Heart right ventricle (tissue), 16 donors: Measurements from ENCODE around the gene APOM. TPM values are rescaled to one million over a fixed set of nuclear protein-coding genes. Genes with fewer than 3 reads are reported as not detected.

Experiments used
- ATAC-seq, 8 donors: fragments of 200-7000 bp; cut with Tn5 transposase; one replicate each; pipeline ENCODE4 v1.9.1; 2020; ENCODE audit warnings: mild to moderate bottlenecking in 8 of 8, moderate library complexity in 8 of 8, moderate number of reproducible peaks in 1 of 8
- DNase-seq, 2 donors: peaks; one replicate each; pipeline ENCODE4 v3.0.0-alpha.2; 2020
- H3K27ac ChIP-seq, 10 donors: fragments of 200-600 bp; sonication (generic) in 2 of 10; one replicate each; pipeline versions ENCODE4 v1.5.0 to v1.8.0; 2020 to 2022; ENCODE audit warnings: mild to moderate bottlenecking in 3 of 10
- H3K27me3 ChIP-seq, 7 donors: fragments of 200-600 bp; one replicate each; pipeline ENCODE4 v1.8.0; 2021 to 2022; ENCODE audit warnings: mild to moderate bottlenecking in 2 of 7
- H3K36me3 ChIP-seq, 9 donors: fragments of 200-600 bp; sonication (generic) in 1 of 9; one replicate each; pipeline versions ENCODE4 v1.5.0 to v1.8.0; 2020 to 2022; ENCODE audit warnings: mild to moderate bottlenecking in 2 of 9
- H3K4me1 ChIP-seq, 9 donors: fragments of 200-600 bp; sonication (generic) in 1 of 9; one replicate each; pipeline versions ENCODE4 v1.5.0 to v1.8.0; 2020 to 2022; ENCODE audit warnings: mild to moderate bottlenecking in 4 of 9
- H3K4me3 ChIP-seq, 10 donors: fragments of 200-600 bp; sonication (generic) in 2 of 10; one replicate each; pipeline versions ENCODE4 v1.5.0 to v1.8.0; 2020 to 2022; ENCODE audit warnings: mild to moderate bottlenecking in 7 of 10, moderate library complexity in 2 of 10
- H3K9me3 ChIP-seq, 11 donors: fragments of 200-600 bp in 10 of 11; sonication (generic) in 2 of 11; one replicate each; pipeline versions ENCODE4 v1.5.0 to v1.8.0; 2013 to 2022; ENCODE audit warnings: mild to moderate bottlenecking in 2 of 11, control low read depth in 1 of 11, moderate library complexity in 1 of 11
- CTCF ChIP-seq, 9 donors: fragments of 200-600 bp; sonication (generic) in 2 of 9; IDR thresholded peaks; one replicate each; pipeline versions ENCODE4 v1.5.0 to v1.8.0; 2021 to 2022; ENCODE audit warnings: antibody characterized with exemption in 9 of 9, mild to moderate bottlenecking in 5 of 9, moderate library complexity in 1 of 9
- WGBS, 2 donors: extraction: QIAGEN DNeasy Blood & Tissue Kit; methylation state at CpG; one replicate each; pipeline ENCODE4 v1.1.7; 2013; ENCODE audit warnings: inconsistent platforms in 1 of 2; 5-methylcytosine and 5-hydroxymethylcytosine counted together
- intact Hi-C, 10 donors: fragments of 100-400 bp; cut with DNase I; formaldehyde crosslinking; loops; one replicate each; pipeline versions ENCODE4 v1.11.1 to v1.14.2; 2022
- polyA plus RNA-seq, 2 donors: library from polyadenylated mRNA; stranded (reverse); fragments of 200-250 nt; gene quantifications; one replicate each; pipeline ENCODE4 v1.2.3, GENCODE V29; 2013
- total RNA-seq, 10 donors: library from RNA; stranded (reverse); fragmentation: NEBNext Ultra II Directional in 3 of 10; extraction: Animal tissue kit (Norgen Biotek cat#: 25700) in 3 of 10; gene quantifications; one replicate each; pipeline versions ENCODE4 v1.2.1 to v1.2.4, GENCODE V29; 2021 to 2023
- donor health status: Arrhythmogenic right ventricular cardiomyopathy.
- donor health status: ischemic (EF 13 %, LVEDD 7.1; RV severe dilation, severe dysfunction).
- donor health status: healthy with polysubstance abuse.
- donor health status: DM: no; HTN: yes; CAD: no.
- donor health status: DM: no; HTN: no; CAD: no.
- donor health status: ischemic (EF 25% LVEDD 6.9; RV normal size, moderate dysfunction).
- donor health status: ischemic (EF 25% LVEDD 5.7; RV mildly dilated, moderate dysfunction).
- donor health status: healthy.
- donor health status: DM: yes; HTN: yes; CAD: no.
- donor health status: Ischemic cardiomyopathy.
- donor health status: ischemic (EF 35%, LVEDD 5.7; RV mildly dilated, moderate dysfunction).
- donor health status: nonischemic (EF 11% LVEDD 7.7; RV severe dilation, severe dysfunction).
- donor health status: DM: yes; HTN: yes; CAD: no.
- donor health status: PGD.
- donor health status: ischemic (EF 29% LVEDD 5.4; RV normal size, mild dysfunction).
- donor health status: nonischemic (EF 23%, LVEDD 6.1; RV moderate dilation, normal function).

The APOM gene
- total and polyA plus RNA-seq, 12 donors, result 1.8 to 7.4 (median 3.0) TPM

- no peak for TF ChIP-seq CTCF (IDR thresholded peaks at IDR 0.05)
- DNase-seq (peak; percentile 86 to 95), ATAC-seq (peak; percentile 47 to 86 (median 73))
- H3K4me3 ChIP-seq, result peak within 1 kb of the TSS; percentile 56 to 98 (median 82)
- peak within 1 kb of the TSS; percentile 70 to 98 (median 96) for H3K27ac ChIP-seq
- 0 to 1% methylated on average over 39 of the region's 39 CpGs for WGBS, 2 donors
- H3K4me1 ChIP-seq, result peaks cover 14 to 63% (median 57%) of the 10 kb centered on the region in 9 donors
- intact Hi-C loops, result loop anchor here in 2 of 10 donors (5.0 to 10.0 kb wide), 4 partner anchors 123 to 1750 kb away; partner anchors contain the start of genes CUTA (in 1 of the 2), DDX39B (in 1 of the 2) and PHF1 (in 1 of the 2)
- no peaks in the 10 kb centered on the region for H3K27me3 ChIP-seq
- no peaks in the 10 kb centered on the region for H3K9me3 ChIP-seq
- H3K36me3 ChIP-seq, result peaks cover 0 to 56% (median 31%) of the 10 kb centered on the region in 9 donors
These were observed 9.3 kb downstream of the APOM start, which contains the start of gene GPANK1 for GRCh38 chr6:31664790-31665500. GPANK1 (minus strand) TSS chr6:31664997; CDS start chr6:31664478, 519 bp downstream.

- 0 to 1% methylated on average over 63 of the region's 63 CpGs for WGBS, 2 donors
- H3K4me3 ChIP-seq, result peak within 1 kb of the TSS; percentile 59 to 98 (median 82)
- H3K27ac ChIP-seq, result peak within 1 kb of the TSS; percentile 70 to 98 (median 96)
- H3K27me3 ChIP-seq, result no peaks in the 10 kb centered on the region
- H3K4me1 ChIP-seq, result peaks cover 14 to 62% (median 52%) of the 10 kb centered on the region in 9 donors
- DNase-seq (peak; percentile 98 to 99), ATAC-seq (peak; percentile 89 to 94 (median 92))
- peaks cover 0 to 64% (median 37%) of the 10 kb centered on the region in 9 donors for H3K36me3 ChIP-seq
- H3K9me3 ChIP-seq, result no peaks in the 10 kb centered on the region
- intact Hi-C loops, result loop anchor here in 2 of 10 donors (5.0 to 10.0 kb wide), 4 partner anchors 123 to 1749 kb away; partner anchors contain the start of genes CUTA (in 1 of the 2), DDX39B (in 1 of the 2) and PHF1 (in 1 of the 2)
- peak in 5 of 9 donors; percentile 12 to 42 (median 27) for TF ChIP-seq CTCF (IDR thresholded peaks at IDR 0.05)
These were observed 10.0 kb downstream of the APOM start, which contains the start of gene CSNK2B for GRCh38 chr6:31665501-31666336. CSNK2B (plus strand) TSS chr6:31666080; CDS start chr6:31666832, 752 bp downstream.

GRCh38 chr6:31666337-31666965 lies 10.8 kb downstream of the APOM start:
- intact Hi-C loops, result loop anchor here in 2 of 10 donors (5.0 to 10.0 kb wide), 4 partner anchors 124 to 1748 kb away; partner anchors contain the start of genes CUTA (in 1 of the 2), DDX39B (in 1 of the 2) and PHF1 (in 1 of the 2)
- H3K27me3 ChIP-seq, result no peaks in the 10 kb centered on the region
- H3K9me3 ChIP-seq, result no peaks in the 10 kb centered on the region
- no peak for DNase-seq
- peaks cover 0 to 71% (median 44%) of the 10 kb centered on the region in 9 donors for H3K36me3 ChIP-seq
- TF ChIP-seq CTCF (IDR thresholded peaks at IDR 0.05), result no peak
- WGBS, 2 donors, result 4% methylated on average over 15 of the region's 15 CpGs
- peak overlapping the region; percentile 70 to 98 (median 96) for H3K27ac ChIP-seq
- peaks cover 11 to 54% (median 44%) of the 10 kb centered on the region in 9 donors for H3K4me1 ChIP-seq
- peak in 1 of 8 donors; percentile 0 for ATAC-seq
- peak overlapping the region; percentile 59 to 98 (median 82) for H3K4me3 ChIP-seq
